ENCODE data around the gene PFKM. TPM values are rescaled to one million over a fixed set of nuclear protein-coding genes. Genes with fewer than 3 reads are reported as not detected.

PFKM gene
- total and polyA plus RNA-seq, 9 of the 15 experiments (the other 6 are each of a cell fraction or from before 2014, with no cell fraction given) = 16.5 to 39.9 (median 31.7) TPM

DNA sequence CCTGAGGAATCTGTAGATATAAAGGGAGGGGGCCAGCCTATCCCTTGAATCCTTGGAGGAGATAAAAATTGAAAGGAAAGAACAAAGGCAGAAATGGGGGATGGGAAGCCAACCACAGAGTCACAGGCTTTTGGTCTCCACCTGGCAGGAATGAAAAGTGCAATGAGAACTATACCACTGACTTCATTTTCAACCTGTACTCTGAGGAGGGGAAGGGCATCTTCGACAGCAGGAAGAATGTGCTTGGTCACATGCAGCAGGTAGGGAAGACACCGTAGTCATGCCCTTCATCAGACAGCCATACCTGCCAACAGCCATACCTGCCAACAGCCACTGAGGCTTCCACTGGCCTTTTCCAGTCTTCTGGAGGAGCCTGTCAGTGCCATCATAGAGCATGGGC, 24.7 kb downstream of the PFKM start (continued):
- no peak for TF ChIP-seq CBX2 (IDR thresholded peaks at IDR 0.05; ENCODE audit: insufficient read depth, low read length, poor library complexity, severe bottlenecking)
- TF ChIP-seq NR4A1 (CRISPR knock-in tag; IDR thresholded peaks at IDR 0.05) = no peak
- no peak for TF ChIP-seq NR4A1 (tag; IDR thresholded peaks at IDR 0.05)
- no peak for TF ChIP-seq HIVEP1 (CRISPR knock-in tag; IDR thresholded peaks at IDR 0.05)
- no peak for TF ChIP-seq MEF2D (tag; conservative IDR thresholded peaks at IDR 0.05; ENCODE audit: low read depth)
- TF ChIP-seq, protein P1, sequence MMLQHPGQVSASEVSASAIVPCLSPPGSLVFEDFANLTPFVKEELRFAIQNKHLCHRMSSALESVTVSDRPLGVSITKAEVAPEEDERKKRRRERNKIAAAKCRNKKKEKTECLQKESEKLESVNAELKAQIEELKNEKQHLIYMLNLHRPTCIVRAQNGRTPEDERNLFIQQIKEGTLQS (IDR thresholded peaks at IDR 0.05) = no peak
- TF ChIP-seq, protein P1 (CRISPR knock-in tag; conservative IDR thresholded peaks at IDR 0.05) = no peak
- no peak for TF ChIP-seq CHD4 (IDR thresholded peaks at IDR 0.05; ENCODE audit: insufficient read depth, insufficient replicate concordance, low read depth, low read length, poor library complexity, severe bottlenecking)
- TF ChIP-seq KAT2B (IDR thresholded peaks at IDR 0.05; ENCODE audit: low read depth, low read length) = no peak
- no peak for TF ChIP-seq YBX1 (IDR thresholded peaks at IDR 0.05)

DNA sequence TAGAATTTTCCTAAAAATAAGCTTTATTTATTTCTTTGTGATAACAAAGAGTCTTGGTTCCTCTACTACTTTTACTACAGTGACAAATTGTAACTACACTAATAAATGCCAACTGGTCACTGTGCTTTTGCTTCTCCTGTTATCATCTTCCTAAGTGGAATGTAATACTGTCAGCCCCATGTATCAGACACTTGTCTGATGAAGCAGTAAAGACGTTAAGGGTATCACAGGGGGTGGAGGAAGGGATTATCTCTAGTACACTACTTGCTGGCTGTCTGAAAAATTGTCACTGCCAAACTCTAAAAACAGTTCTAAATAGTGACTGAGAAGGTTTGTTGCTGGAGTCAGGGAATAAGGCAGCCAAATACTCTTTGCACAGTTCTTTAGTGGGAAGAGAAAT, 26.8 kb downstream of the PFKM start:
- H3K4me2 ChIP-seq (ENCODE audit: insufficient read depth, low read length) = no peak overlapping the region
- CTCF ChIA-PET (ENCODE audit: low intra/inter-chr PET ratio) = no interaction called here
- H3K4me3 ChIP-seq = no peak overlapping the region
- no peaks in the 10 kb centered on the region for H3K9me3 ChIP-seq (replicated peaks; ENCODE audit: control insufficient read depth, insufficient read depth, low read depth, low read length)
- intact Hi-C loops (cut with micrococcal nuclease) (no loop called here), in situ Hi-C loops (cut with MboI) (no loop called here)
- no peak for DNase-seq (ENCODE audit: extremely low read depth in 1 of 4, low spot score in 3 of 4)
- peaks cover 0 to 4% of the 10 kb centered on the region in 2 experiments; a peak in 1 of 5 replicates for H3K4me1 ChIP-seq (replicated peaks in 1 of 2; ENCODE audit: control insufficient read depth in 2 of 2, insufficient read depth in 2 of 2, low read length in 2 of 2)
- no peak overlapping the region for H2AFZ ChIP-seq (ENCODE audit: low read depth, low read length)
- 0% methylated on average over 1 of the region's 1 CpG for WGBS (ENCODE audit: insufficient coverage, low coverage, missing lambda C conversion rate)
- no peaks in the 10 kb centered on the region for H3K9me1 ChIP-seq (ENCODE audit: control insufficient read depth, insufficient read depth, low read length)
- no TSS peak for BruUV-seq (replicated peaks)
- TF ChIP-seq PRMT5 (CRISPR knock-in tag; IDR thresholded peaks at IDR 0.05) (no peak), ZNF785 (CRISPR knock-in tag; IDR thresholded peaks at IDR 0.05) (no peak), DACH1 (IDR thresholded peaks at IDR 0.05; ENCODE audit: partially characterized antibody) (no peak), SMAD2 (IDR thresholded peaks at IDR 0.05; ENCODE audit: low read depth, low read length) (no peak), NR2C2 (CRISPR knock-in tag; IDR thresholded peaks at IDR 0.05) (no peak), NR2C2 (tag; IDR thresholded peaks at IDR 0.05) (no peak)
- TF ChIP-seq, protein P2, sequence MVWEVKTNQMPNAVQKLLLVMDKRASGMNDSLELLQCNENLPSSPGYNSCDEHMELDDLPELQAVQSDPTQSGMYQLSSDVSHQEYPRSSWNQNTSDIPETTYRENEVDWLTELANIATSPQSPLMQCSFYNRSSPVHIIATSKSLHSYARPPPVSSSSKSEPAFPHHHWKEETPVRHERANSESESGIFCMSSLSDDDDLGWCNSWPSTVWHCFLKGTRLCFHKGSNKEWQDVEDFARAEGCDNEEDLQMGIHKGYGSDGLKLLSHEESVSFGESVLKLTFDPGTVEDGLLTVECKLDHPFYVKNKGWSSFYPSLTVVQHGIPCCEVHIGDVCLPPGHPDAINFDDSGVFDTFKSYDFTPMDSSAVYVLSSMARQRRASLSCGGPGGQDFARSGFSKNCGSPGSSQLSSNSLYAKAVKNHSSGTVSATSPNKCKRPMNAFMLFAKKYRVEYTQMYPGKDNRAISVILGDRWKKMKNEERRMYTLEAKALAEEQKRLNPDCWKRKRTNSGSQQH (CRISPR knock-in tag; IDR thresholded peaks at IDR 0.05) = no peak
- TF ChIP-seq, protein P3, sequence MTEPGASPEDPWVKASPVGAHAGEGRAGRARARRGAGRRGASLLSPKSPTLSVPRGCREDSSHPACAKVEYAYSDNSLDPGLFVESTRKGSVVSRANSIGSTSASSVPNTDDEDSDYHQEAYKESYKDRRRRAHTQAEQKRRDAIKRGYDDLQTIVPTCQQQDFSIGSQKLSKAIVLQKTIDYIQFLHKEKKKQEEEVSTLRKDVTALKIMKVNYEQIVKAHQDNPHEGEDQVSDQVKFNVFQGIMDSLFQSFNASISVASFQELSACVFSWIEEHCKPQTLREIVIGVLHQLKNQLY (CRISPR knock-in tag; conservative IDR thresholded peaks at IDR 0.05) = no peak
- TF ChIP-seq, protein P4, sequence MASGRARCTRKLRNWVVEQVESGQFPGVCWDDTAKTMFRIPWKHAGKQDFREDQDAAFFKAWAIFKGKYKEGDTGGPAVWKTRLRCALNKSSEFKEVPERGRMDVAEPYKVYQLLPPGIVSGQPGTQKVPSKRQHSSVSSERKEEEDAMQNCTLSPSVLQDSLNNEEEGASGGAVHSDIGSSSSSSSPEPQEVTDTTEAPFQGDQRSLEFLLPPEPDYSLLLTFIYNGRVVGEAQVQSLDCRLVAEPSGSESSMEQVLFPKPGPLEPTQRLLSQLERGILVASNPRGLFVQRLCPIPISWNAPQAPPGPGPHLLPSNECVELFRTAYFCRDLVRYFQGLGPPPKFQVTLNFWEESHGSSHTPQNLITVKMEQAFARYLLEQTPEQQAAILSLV (tag; IDR thresholded peaks at IDR 0.05) = no peak
- H3K27me3 ChIP-seq (ENCODE audit: control insufficient read depth in 2 of 2, insufficient read depth in 2 of 2, low read length in 2 of 2) = no peaks in the 10 kb centered on the region
- no peak for ATAC-seq
- no peak overlapping the region for H3K9ac ChIP-seq (ENCODE audit: insufficient read depth in 1 of 2, low read depth in 2 of 2, low read length in 2 of 2)
- POLR2A ChIA-PET = interaction anchor here (0.7 to 2.1 kb wide), 2 partner anchors 8 to 10 kb away, joined by 4 to 15 read pairs; partner anchors contain the start of gene ASB8
- peaks cover 78% of the 10 kb centered on the region for H3K36me3 ChIP-seq (ENCODE audit: control insufficient read depth, insufficient read depth, low read length)
- no peak for FAIRE-seq
- H3K79me2 ChIP-seq (ENCODE audit: control insufficient read depth, insufficient read depth, low read length) = no peaks in the 10 kb centered on the region
- H3K27ac ChIP-seq (ENCODE audit: extremely low read depth, low read depth, low read length) = no peak overlapping the region
- H4K20me1 ChIP-seq (replicated peaks; ENCODE audit: control insufficient read depth, insufficient read depth, low read length) = no peaks in the 10 kb centered on the region
